ENCODE measurements around the gene SULT1C2.

SULT1C2 gene

DNA sequence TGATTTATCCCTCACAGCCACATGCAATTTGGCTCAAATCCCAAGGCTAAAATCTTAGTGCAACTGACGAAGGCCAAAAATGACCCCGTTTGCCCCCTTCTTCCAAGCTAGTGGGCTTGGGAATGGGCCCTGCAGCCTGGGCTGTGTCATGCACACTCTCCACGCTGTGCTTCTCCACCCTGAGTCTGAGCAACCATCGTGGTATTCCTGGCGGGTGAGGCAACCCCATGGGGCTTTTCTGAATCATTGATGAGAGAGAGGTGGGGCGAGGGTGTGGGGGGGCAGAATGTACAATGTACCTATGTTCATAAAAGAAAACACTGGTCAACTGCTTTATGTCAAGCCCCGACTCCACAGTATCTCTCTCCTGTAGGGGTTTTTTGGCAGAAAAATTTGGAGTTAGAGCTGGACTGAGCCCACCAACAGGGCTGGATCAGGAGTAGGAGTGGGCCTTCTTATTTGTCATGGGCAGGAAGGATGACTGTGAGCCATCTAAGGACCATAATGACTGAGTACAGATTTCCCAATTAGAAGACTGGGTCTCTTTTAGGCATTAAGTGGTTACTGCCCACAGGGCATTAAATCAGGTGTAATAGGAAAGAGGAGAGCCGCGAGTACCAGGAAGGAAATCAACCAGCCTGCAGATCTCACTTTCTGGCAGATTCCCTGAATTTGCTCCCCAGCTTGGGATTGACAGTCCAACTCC, 8.9 kb downstream of the SULT1C2 start:
- no peak for DNase-seq

DNA sequence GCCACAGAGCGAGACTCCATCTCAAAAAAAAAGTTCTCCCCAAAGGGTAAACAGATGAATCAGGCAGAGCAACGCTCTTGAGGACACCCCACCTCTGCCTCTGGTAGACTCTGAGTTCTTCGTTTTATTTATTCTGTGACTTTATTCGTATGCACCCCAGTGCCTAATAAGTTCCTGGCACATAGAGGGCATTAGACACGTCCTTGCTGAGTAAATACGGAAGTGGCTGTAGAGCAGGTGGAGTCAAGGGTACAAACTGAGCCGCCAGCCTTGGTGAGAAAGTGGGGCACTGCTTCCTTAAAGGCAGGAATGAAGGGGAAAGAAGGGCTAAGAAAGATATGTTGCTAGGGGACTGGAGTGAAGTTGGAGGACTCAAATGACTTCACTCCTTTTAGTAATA, 12.9 kb downstream of the SULT1C2 start:
- no peak for DNase-seq

DNA sequence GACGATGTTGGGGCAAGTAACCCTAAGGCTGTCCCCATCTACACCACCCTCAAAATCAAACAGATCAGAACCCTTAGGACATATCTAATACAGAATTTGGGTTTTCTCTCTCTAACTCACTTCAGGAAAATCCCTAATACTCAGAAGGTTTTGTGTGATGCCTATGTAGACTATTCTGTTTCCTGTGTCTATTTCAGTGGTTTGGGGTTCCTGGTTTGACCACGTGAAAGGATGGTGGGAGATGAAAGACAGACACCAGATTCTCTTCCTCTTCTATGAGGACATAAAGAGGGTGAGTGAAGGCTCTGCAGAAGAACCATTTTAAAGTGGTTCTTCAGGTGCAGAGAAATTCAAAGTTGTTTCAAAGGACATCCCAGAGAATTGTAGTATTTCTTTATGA, 16.3 kb downstream of the SULT1C2 start:
- no peak for DNase-seq

DNA sequence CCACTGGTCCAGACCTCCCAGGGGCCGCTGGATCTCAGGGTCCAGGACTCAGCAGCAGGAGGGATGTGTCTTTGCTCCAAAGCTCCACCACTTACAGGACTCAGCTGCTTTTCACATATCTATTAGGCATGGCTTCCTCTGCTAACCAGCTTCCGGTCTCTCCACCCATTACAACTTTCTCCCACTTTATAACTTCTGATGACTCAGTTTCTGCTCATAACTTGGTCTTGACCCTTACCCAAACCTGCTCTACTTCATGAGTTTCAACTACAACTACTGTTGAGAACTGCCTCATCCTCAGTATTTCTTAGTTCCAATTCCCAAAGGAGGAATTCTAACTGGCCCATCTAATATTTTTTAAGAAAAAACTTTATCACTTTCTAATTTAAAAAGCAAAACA, 17.2 kb downstream of the SULT1C2 start:
- DNase-seq = no peak

DNA sequence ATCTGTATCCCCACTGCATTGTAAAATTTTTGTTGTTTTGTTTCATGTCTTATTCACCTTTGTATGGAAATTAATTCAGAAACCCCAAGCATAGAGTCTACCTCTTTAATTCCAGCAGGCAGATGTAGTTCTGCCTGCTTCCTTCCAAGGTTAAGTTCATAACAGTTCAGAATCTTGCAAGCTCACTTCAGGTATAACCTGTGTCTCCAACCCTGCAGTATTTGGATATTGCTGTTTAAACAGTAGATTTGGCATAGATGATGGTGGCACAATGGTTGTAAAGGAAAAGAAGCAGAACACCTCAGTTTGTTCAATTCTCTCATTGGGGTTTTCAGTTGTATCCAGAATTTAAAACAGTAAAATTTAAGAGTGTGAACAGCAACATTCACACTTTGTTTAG, 21.2 kb downstream of the SULT1C2 start:
- DNase-seq = no peak

DNA sequence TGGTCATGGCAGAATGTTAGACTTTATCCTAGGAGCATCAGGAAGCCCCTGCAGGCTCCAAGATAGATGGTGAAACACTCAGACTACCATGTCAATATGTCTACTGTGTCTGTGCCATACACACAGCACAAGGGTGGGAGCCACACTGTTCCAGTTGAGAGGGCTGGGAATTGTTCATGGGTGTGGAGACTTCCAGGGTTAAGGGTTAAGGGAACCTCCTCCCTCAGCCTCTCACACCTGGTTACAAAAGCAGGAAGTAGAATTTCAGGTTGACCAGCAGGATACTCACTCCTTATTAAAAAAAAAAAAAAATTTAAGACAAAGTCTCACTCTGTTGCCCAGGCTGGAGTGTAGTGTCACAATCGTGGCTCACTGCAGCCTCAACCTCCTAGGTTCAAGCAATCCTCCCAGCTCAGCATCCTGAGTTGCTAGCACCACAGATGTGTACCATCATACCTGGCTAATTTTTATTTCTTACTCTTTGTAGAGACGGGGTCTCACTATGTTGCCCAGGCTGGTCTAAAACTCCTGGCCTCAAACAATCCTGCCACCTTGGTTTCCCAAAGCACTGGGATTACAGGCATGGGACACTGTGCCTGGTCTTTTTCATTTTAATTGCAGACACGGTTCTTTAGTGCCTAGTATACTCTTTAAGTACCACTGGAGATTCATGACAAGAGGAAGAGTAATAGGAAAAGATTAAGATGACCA, 26.0 kb downstream of the SULT1C2 start:
- no peak for DNase-seq

DNA sequence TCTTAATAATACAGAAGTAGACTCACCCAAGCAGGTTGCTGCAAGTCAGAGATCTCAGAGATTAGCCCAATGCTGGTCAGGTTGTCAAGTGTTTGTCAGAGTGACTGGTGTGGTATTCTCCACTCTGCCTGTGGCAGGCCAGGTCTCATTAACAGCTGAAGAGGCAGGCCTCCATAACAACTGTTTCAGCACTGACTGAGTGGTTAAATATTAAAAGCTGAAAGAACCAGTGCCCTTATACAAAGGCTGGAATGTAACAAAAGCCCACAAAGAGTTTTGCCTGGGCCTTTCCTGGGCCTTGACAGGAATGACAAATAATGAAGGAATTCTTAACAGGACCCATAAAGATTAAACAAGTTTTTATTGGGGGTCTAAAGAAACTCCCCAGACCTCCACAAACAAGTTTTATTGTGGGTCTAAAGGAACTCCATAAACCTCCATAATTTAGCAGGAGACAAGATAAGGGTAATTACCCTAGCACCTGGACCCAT, 26.8 kb downstream of the SULT1C2 start:
- DNase-seq = no peak

DNA sequence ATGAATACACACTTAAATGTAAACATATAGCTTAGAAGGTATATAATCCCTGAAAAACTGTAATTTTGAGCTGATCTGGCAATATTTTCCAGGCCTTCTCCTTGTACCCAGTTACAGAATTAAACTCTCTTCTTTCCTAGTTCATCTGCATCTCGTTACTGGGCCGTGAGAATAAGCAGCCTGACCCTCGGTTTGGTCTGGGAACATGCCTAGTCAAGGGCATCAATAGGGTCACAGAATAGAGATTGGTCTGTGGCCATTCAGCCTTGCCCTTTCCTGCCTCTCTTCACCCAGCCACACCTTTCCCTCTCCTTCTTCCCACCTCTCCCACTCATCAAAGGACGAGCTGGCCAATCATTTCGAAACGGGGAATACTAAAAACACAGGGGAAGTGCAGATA, 27.3 kb downstream of the SULT1C2 start:
- no peak for DNase-seq

DNA sequence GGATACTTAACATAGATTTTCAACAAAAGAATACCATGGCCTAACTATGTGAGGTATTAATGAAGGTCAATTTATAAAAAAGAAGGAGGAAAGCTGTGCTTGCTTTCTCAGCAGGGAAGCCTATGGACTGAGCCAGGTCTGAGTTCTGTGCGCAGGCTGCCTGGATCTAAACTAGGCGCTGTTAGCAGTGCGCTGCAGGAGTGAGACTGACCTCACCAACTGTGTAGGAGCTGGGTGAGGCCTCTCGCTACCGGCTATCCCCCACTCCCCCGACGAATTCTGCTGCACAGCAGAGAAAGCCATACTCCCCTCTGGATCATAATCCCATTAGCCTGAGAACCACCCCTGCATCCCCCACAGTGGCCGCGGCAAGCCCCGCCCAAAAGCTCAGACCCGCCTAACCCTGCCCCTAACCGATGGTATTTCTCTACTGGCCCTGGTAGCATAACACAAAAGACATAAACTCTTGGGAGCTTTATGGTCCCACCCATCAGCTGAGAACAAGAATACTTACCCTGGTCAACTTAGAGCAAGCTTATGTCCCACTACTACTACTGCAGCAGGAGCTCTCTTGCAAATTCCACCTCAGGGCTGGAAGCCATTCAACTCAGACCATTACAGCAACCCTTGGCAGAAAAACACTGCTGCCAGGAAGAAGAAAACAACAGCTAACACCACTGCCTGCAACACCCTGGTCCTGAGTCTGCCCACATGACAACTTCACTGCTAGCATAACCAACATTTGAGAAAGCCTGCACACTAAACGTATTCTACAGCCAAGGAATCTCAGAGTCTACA, 28.0 kb downstream of the SULT1C2 start:
- no peak for DNase-seq

DNA sequence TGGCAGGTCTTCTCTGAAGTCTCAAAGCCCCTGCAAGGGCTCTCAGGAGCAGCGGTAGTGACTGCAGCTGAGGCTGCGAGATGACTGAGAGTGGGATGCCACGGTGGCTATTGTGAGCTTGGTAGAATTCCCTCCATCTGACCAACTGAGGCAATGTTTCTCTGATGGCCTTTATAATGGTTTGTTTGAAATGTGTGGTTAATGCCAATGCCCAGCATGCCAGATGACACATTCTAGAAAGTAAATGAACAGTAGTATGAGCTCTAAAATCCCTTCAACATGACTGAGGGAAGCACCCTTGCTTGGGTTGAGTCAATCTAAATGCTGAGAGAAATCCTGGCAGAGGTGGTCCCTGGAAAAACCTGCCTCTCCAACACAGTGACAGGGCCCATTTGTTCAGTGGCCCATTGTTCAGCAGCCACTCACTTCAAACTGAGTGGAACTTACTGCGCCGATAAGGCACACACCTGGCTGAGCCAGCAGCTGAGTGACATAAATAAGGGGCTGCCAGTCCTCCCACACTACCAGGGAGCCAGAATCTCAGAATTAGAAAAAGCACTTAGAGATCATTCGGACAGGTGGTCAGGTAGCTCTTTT, 31.7 kb downstream of the SULT1C2 start:
- no peak for DNase-seq

DNA sequence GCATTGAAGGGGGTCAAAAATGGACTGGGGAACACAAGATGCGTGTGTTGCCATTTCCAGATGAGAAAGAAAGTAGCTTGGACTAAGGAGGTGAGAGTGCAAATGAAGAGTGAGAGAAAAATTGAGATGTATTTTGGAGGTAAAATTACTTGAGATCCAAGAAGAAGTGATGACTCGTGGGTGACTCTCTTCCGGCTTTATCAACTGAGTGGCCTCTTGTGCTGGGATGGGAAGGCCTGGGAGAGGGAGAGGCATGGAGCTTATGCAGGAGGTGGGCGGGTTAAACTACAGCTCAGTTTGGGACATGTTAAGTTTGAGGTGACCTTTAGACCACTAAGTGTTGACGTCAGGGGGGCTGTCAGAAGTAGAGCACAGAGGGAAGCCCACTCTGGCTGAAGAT, 34.9 kb downstream of the SULT1C2 start:
- DNase-seq = no peak

DNA sequence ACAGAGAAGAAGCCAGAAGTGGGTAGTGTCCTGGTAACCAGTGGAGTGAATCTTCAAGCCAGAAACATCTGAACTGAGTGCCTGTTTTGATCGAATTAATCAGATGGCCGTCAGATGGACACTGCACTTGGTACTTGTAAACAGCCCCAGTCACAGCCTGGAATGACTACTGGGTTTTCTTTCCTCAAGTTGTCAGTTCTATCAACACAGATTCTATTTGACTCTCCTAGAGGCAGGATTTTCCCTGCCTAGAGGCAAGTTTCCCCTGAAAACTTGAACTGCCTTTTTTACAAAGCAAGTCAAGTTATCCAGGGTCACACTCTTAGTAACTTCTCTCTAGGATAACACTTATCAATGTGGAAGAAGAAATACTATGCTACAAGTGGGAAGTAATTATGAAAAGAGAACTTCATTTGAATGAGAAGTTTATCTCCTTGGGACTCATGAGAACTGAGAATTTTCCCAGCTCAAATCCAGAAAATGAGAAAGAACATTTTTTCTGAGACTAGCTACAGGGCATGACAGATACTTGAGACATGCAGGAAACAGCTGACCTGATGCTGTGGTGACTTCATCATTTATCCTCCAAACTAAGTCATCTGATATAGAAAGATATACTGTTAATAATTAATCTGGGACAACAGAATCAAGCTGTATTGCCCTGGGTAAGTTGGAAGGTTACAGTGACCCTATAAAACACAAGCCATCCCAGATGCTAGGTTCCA, 36.0 kb downstream of the SULT1C2 start:
- DNase-seq = no peak

DNA sequence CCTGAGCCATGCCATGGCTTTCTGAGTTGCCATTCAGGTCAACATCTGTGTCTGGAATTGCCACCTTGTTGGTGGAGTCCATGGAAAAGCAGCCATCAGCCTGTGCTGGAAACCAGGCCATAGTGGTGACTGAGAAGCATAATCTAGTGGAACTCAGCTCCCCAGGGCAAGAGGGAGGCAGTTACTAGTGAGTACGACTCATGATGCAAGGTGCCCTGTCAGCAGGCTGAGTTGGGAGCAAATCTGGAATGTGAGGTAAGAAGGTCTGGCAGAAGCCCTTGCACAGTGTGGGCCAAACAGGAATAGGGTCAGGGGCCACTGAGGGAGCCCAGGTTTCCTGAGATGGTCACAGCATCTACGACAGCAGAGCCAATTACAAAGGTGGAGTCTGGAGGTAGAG, 37.1 kb downstream of the SULT1C2 start:
- DNase-seq = no peak

DNA sequence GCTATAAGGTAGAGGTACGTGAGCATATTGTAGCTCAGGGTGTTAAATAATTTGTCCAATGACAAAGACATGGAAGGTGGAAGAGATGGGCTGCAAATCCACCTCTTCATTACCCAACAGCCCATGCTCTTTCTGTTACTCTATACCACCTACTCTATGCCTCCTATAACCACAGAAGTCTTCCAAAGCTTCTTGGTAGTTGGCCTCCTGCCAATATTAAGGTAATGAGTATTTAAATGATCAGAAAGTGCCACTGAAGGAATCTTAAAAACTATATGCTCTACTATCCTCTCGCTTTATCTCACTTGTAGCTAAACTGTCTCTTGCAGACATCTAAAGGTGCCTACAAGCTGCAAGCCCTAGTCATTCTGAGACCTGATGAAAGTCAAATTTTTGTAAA, 41.1 kb downstream of the SULT1C2 start:
- DNase-seq = no peak

DNA sequence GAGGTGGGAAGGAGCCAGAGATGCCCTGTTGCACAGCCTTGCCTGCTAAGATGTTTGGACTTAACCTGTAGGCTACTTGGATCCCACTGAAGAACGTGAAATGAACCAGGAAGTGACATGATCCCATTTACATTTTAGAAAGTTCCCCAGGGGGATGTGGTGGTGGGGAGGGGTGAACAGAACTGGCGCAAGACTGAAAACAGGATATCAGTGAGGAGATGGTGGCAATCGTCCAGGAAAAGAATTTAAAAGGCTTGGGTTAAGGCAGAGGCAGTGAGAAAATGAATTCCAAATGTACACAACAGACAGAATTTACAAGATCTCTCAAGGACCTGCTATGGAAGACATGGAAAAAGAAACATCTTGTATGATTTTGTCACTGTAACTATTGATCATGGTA, 42.3 kb downstream of the SULT1C2 start:
- no peak for DNase-seq

DNA sequence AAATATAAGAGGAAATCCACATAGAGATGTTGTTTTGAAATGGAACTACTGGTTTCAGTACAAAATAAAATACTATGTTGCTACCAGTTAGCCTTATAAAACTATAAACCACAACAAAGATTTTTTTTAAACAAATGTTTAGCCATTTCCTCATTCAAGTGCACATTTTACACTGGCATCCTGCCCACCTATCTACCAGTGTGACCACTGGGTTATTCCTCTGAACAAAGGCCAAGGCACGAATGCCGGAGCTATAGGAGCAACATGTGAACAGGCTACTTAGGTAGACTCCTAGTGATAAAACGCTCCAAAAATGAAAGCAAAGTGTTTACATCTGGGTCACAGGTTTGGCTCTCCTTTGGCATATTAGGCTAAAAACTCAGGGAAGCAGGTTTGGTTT, 57.3 kb downstream of the SULT1C2 start:
- DNase-seq = no peak

DNA sequence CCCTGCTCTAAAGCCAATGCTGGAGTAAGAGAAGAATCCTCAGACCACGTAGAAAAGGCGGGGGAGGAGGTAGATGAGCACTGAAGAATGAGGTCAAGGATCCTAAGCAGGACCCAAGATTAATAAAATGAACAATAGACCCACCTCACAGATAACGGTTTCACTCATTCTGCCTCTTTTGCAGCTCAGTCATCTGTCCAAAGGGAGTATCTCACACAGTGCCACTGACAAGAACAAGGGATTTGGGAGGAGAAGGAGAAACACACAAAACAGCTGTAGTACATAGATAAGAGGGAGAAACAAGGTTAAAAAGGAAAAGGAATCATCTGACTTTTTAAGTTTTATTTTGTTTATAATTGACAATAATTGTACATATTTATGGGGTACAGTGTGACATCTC, 58.1 kb downstream of the SULT1C2 start:
- DNase-seq = no peak

DNA sequence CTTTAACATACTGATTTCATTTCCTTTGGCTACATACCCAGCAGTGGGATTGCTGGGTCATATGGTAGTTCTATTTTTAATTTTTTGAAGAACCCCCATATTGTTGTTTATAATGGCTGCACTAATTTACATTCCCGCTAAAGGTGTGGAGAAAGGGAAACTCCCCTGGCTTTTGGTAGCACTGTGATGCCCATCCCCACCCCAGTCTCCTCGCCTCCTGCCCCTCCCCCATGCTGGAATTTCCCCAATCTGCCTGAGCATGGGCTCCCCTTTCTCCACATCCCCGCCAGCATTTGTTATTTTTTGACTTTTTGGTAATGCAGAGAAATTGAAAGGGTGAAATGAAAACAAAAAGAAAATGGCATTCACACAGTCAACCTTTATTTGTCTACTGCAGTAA, 59.1 kb downstream of the SULT1C2 start:
- no peak for DNase-seq

DNA sequence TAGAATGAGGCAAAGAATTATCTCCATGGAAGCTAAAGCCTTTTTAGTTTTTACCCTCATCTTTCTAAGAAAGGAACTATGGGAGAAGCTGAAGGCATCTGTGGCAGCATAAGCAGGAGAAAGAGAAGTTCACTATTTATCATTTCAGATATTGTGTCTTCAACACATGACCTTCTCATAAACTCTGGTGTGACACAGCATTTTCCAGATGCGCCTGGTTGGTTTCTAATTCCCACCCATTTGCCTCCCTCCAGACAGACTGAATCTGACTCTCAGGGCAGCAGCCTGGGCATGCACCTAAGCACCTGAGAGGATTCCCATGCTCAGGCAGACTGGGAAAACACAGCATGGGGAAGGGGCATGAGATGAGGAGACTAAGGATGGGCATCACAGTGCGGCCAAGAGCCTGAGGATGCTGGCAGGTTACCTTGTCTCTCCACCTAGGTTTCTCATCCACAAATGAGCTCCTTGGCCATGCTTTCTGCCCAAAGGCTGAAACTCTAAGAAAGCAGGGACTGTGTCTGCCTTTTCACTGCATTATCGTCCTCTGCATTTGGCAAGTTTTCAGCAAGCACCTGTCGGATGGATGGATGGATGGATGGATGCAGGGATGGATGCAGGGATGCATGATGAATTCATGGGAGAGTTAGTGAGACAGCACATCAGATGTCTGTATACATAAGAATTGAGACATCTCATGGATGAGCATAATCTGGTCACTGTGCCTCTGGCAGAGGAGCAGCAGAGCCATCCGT, 60.3 kb downstream of the SULT1C2 start:
- DNase-seq = no peak

DNA sequence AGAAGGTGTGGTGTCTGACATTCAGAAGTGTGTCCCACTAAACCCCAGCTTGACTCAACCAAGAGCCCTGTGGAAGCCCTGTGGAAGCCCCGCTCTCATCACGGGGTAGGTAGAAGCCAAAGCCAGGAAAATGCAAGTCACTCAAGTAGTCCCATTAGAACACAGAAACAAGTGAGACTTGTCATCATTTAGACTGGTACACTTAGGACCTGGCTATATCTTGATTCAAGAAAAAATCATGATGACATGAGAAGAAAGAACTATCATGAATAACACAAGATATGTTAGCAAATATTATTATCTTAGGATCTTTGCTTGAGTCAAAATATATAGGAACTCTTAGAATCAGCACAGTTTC, 60.9 kb downstream of the SULT1C2 start:
- no peak for DNase-seq

DNA sequence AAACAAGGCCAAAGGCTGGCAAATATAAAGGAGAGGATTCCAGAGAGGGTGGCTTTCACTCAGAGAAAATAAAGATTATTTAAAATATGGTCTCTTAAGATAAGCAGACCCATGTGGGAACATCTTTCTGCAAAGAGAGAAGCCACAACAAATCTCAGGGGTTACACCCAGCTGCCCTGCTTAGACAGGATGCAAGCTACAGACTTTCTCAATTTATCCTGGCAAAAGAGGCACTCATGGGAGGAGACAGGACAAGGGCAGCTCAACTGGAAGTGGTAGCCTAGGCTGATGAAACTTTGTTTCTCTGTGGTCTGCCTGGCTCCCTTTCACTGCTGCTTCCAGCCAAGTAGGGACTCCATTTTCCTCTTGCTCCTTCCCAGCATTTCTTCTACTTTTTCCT, 63.2 kb downstream of the SULT1C2 start:
- DNase-seq = no peak

DNA sequence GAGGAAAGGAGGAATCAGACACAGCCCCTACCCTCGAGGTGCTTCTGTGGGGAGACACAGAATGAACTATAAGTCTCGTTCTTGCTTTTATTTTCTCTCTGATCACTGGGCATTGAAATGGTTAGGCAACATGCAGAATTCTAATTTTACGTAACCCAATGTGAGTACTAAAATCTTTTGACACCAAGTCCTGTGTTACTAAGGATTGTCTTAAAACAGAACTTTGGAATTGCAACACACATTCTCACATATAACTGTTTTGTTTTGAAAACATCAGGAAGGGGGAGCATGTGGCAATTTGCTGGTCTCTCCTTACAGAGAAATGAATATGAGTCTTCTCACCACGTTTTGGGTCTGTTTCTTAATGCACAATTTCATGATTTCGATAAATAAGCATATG, 65.4 kb downstream of the SULT1C2 start:
- DNase-seq = no peak
